Colonic mucosa (tissue), 4 donors: ENCODE data around the gene MRPS31. TPM values are rescaled to one million over a fixed set of nuclear protein-coding genes. Genes with fewer than 3 reads are reported as not detected.

Source experiments
- DNase-seq: peaks from one replicate; pipeline ENCODE4 v3.0.0-alpha.2; 2020
- H3K27ac ChIP-seq: fragments of 200-600 bp; one replicate; pipeline ENCODE4 v1.8.0; 2021
- H3K27me3 ChIP-seq: fragments of 200-600 bp; one replicate; pipeline ENCODE4 v1.8.0; 2021
- H3K36me3 ChIP-seq: fragments of 200-600 bp; one replicate; pipeline ENCODE4 v1.8.0; 2021
- H3K4me1 ChIP-seq: fragments of 200-600 bp; one replicate; pipeline ENCODE4 v1.8.0; 2021; ENCODE audit warnings: mild to moderate bottlenecking
- H3K4me3 ChIP-seq: fragments of 200-600 bp; one replicate; pipeline ENCODE4 v1.8.0; 2021
- H3K9ac ChIP-seq, 2 donors: one replicate each; pipeline ENCODE4 v1.7.0; 2013; ENCODE audit warnings: control low read depth in 2 of 2, low read depth in 2 of 2, low read length in 2 of 2
- H3K9me3 ChIP-seq: fragments of 200-600 bp; one replicate; pipeline ENCODE4 v1.8.0; 2021
- CTCF ChIP-seq: fragments of 200-600 bp; IDR thresholded peaks from one replicate; pipeline ENCODE4 v1.8.0; 2022; ENCODE audit warnings: antibody characterized with exemption, mild to moderate bottlenecking
- intact Hi-C: fragments of 100-400 bp; cut with DNase I; formaldehyde crosslinking; loops from one replicate; pipeline ENCODE4 v1.14.1; 2022
- total RNA-seq, 2 donors: library from RNA; stranded (reverse); fragmentation: NEBNext Ultra II Directional in 1 of 2; extraction: Animal tissue kit (Norgen Biotek cat#: 25700) in 1 of 2; gene quantifications; one replicate each; pipeline ENCODE4 v1.2.1, GENCODE V29; 2021
- donor health status: healthy.
- donor health status: DM: no; HTN: no; CAD: no.
- donor health status: DM: no; HTN: no; CAD: no.

Gene MRPS31
- total RNA-seq, 2 donors from 2014 or later, result 18.1 to 21.7 TPM

GRCh38 chr13:40692946-40693345, 78.0 kb downstream of the MRPS31 start:
- no peaks in the 10 kb centered on the region for H3K36me3 ChIP-seq
- no peaks in the 10 kb centered on the region for H3K9me3 ChIP-seq
- no peak for TF ChIP-seq CTCF
- no peak for DNase-seq
- H3K4me3 ChIP-seq, result no peak overlapping the region
- no peaks in the 10 kb centered on the region for H3K4me1 ChIP-seq
- intact Hi-C loops, result no loop called here
- no peaks in the 10 kb centered on the region for H3K27me3 ChIP-seq
- no peak overlapping the region for H3K27ac ChIP-seq
- no peak overlapping the region for H3K9ac ChIP-seq

GRCh38 chr13:40688781-40689180, 82.2 kb downstream of the MRPS31 start:
- H3K36me3 ChIP-seq, result no peaks in the 10 kb centered on the region
- H3K9me3 ChIP-seq, result no peaks in the 10 kb centered on the region
- no peak overlapping the region for H3K27ac ChIP-seq
- TF ChIP-seq CTCF, result no peak
- intact Hi-C loops, result loop anchor here (10.0 kb wide), 1 partner anchor 1004 kb away; no protein-coding TSS in a partner anchor
- no peak overlapping the region for H3K9ac ChIP-seq
- H3K4me3 ChIP-seq, result no peak overlapping the region
- H3K4me1 ChIP-seq, result no peaks in the 10 kb centered on the region
- H3K27me3 ChIP-seq, result no peaks in the 10 kb centered on the region
- no peak for DNase-seq

GRCh38 chr13:40682449-40683240, 88.3 kb downstream of the MRPS31 start:
- no peak overlapping the region for H3K27ac ChIP-seq
- peak; percentile 56 for TF ChIP-seq CTCF
- H3K27me3 ChIP-seq, result no peaks in the 10 kb centered on the region
- DNase-seq, result no peak
- intact Hi-C loops, result loop anchor here (2.0 to 10.0 kb wide), 3 partner anchors 614 to 998 kb away; no protein-coding TSS in a partner anchor
- H3K9me3 ChIP-seq, result no peaks in the 10 kb centered on the region
- no peaks in the 10 kb centered on the region for H3K4me1 ChIP-seq
- H3K9ac ChIP-seq, result no peak overlapping the region
- no peaks in the 10 kb centered on the region for H3K36me3 ChIP-seq
- no peak overlapping the region for H3K4me3 ChIP-seq

GRCh38 chr13:40681341-40682146, 89.4 kb downstream of the MRPS31 start:
- no peak overlapping the region for H3K4me3 ChIP-seq
- no peaks in the 10 kb centered on the region for H3K4me1 ChIP-seq
- DNase-seq, result no peak
- H3K27ac ChIP-seq, result no peak overlapping the region
- intact Hi-C loops, result loop anchor here (2.0 to 10.0 kb wide), 3 partner anchors 613 to 997 kb away; no protein-coding TSS in a partner anchor
- no peak overlapping the region for H3K9ac ChIP-seq
- H3K27me3 ChIP-seq, result no peaks in the 10 kb centered on the region
- no peak for TF ChIP-seq CTCF
- H3K36me3 ChIP-seq, result no peaks in the 10 kb centered on the region
- H3K9me3 ChIP-seq, result no peaks in the 10 kb centered on the region

- no peak overlapping the region for H3K4me3 ChIP-seq
- H3K9me3 ChIP-seq, result no peaks in the 10 kb centered on the region
- no peak overlapping the region for H3K27ac ChIP-seq
- no peaks in the 10 kb centered on the region for H3K27me3 ChIP-seq
- H3K4me1 ChIP-seq, result no peaks in the 10 kb centered on the region
- TF ChIP-seq CTCF, result no peak
- no peak overlapping the region for H3K9ac ChIP-seq
- DNase-seq, result no peak
- intact Hi-C loops, result loop anchor here (5.0 to 10.0 kb wide), 2 partner anchors 738 to 996 kb away; no protein-coding TSS in a partner anchor
- H3K36me3 ChIP-seq, result no peaks in the 10 kb centered on the region
These were observed 90.2 kb downstream of the MRPS31 start for GRCh38 chr13:40680659-40681323.
